Activated naive CD4-positive, alpha-beta T cell treated with anti-CD3 and anti-CD28 coated beads for 36 hours (primary cell): ENCODE results near the gene MSANTD3. TPM values are rescaled to one million over a fixed set of nuclear protein-coding genes. Genes with fewer than 3 reads are reported as not detected.

ENCODE experiments used
- CTCF ChIA-PET: fragments of 350-600 bp; sonication (Branson Sonifier 250); formaldehyde crosslinking; loops from one replicate; lab custom pipeline; 2021; ENCODE audit warnings: antibody characterized with exemption; lab: Charles Lee
- DNase-seq: peaks from one replicate; pipeline ENCODE4 v3.0.0-alpha.2; 2020
- H3K27ac Mint-ChIP-seq: one replicate; pipeline ENCODE4 v1.8.0; 2021; ENCODE audit warnings: mild to moderate bottlenecking, mixed read lengths
- H3K27me3 Mint-ChIP-seq: one replicate; pipeline ENCODE4 v1.8.0; 2021; ENCODE audit warnings: low read depth, mixed read lengths
- H3K36me3 Mint-ChIP-seq: one replicate; pipeline ENCODE4 v1.8.0; 2021; ENCODE audit warnings: low read depth, mixed read lengths
- H3K4me1 Mint-ChIP-seq: one replicate; pipeline ENCODE4 v1.8.0; 2021; ENCODE audit warnings: low read depth, mixed read lengths
- H3K4me3 Mint-ChIP-seq: one replicate; pipeline ENCODE4 v1.8.0; 2021; ENCODE audit warnings: mild to moderate bottlenecking, moderate library complexity, mixed read lengths
- H3K9me3 Mint-ChIP-seq: one replicate; pipeline ENCODE4 v1.8.0; 2021; ENCODE audit warnings: mixed read lengths
- intact Hi-C: fragments of 100-400 bp; cut with micrococcal nuclease; formaldehyde crosslinking; loops from one replicate; pipeline ENCODE4 v1.15.1; 2023
- total RNA-seq, 2 experiments: library from RNA; stranded (reverse); gene quantifications; one replicate each; pipeline ENCODE4 v1.2.3, GENCODE V29; 2021

The MSANTD3 gene
- total RNA-seq, 2 experiments from 2014 or later, result 10.4 to 11.5 TPM

DNA sequence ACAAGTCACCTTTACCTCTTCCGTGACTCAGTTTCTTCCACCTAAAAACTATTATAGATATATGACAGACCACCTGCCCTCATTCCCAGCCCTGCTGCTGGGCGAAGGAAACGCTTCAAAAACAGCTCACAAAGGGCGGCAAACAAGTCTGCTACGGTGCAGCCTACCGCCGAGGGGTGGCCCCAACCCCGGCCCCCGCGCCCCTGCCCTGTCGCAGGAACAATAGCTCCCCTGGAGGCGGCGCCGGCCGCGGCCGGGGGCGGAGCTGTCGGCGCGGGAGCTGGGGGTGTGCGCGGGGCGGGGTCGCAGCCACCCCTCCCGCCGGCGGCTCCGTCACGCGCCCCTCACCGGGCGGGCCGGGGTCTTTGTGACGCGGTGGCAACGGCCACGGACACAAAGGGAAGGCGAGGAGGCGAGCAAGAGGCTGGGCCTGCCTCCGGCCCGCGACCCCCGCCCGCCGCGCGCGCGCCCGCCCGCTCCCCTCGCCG lies 45.9 kb downstream of the MSANTD3 start, which contains the start of gene TMEFF1:
TMEFF1 (plus strand) TSS at position 362 of the 488 bp plus-strand sequence. CDS start 396 bp downstream, outside the sequence.
- Mint-ChIP-seq H3K9me3 (no peaks in the 10 kb centered on the region), H3K4me3 (peak within 1 kb of the TSS; percentile 59), H3K4me1 (peaks cover 3% of the 10 kb centered on the region), H3K27me3 (peaks cover 20% of the 10 kb centered on the region), H3K27ac (no peak within 1 kb of the TSS), H3K36me3 (no peaks in the 10 kb centered on the region)
- intact Hi-C loops, result loop anchor here (2.0 to 10.0 kb wide), 2 partner anchors 120 to 122 kb away; partner anchors contain the start of gene TEX10
- peak; percentile 64 for DNase-seq
- CTCF ChIA-PET, result interaction anchor here (1.2 kb wide), 1 partner anchor 121 kb away, joined by 3 read pairs; no protein-coding TSS in a partner anchor

- H3K9me3 Mint-ChIP-seq, result no peaks in the 10 kb centered on the region
- intact Hi-C loops, result loop anchor here (2.0 to 10.0 kb wide), 2 partner anchors 121 kb away; partner anchors contain the start of gene TEX10
- peak; percentile 41 for DNase-seq
- peak overlapping the region; percentile 59 for H3K4me3 Mint-ChIP-seq
- peaks cover 20% of the 10 kb centered on the region for H3K27me3 Mint-ChIP-seq
- H3K27ac Mint-ChIP-seq, result no peak overlapping the region
- H3K4me1 Mint-ChIP-seq, result peaks cover 3% of the 10 kb centered on the region
- CTCF ChIA-PET, result interaction anchor here (1.2 kb wide), 1 partner anchor 121 kb away, joined by 3 read pairs; no protein-coding TSS in a partner anchor
- no peaks in the 10 kb centered on the region for H3K36me3 Mint-ChIP-seq
These were observed 46.5 kb downstream of the MSANTD3 start for GRCh38 chr9:100473276-100474081.

DNA sequence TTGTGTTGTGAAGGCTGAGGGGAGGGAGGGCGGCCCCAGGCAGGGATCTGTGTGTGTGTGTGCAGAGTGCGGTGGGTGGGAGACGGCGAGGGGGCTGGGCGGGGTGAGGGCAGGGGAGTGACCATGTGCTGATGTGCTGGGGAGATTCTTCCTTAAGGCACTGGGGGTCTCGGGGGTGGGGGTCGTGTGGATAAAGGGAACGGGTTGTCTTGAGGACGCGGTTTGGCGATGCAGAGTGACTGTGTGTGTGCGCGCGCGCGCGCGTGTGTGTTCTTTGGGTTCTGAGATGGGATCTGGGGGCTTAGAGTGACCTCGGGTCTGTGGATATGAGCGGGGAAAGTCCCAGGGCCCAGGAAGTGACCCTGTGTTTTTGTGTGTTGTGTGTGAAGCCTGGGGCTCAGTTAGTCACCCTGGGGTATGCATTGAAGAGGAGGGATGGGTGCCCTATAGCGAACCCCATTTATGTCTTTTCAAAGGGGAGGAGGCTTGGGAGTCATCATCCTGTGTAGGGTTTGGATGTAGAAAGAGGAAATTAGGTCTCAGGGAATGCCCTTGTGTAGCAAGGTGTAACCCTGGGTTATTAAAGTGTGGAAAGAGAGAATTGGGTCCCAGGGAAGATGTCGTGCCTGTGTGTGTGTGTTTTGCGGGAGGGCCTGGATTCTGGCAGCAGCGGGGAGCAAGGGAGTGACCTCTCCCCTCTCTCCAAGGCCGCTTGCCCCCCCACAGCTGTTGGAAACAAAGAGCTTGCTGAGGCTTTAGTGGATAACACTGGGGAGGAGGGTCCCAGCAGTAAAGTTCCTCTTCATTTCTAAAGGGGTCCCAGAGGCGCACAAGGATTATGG lies 47.4 kb downstream of the MSANTD3 start:
- Mint-ChIP-seq H3K4me3 (peak overlapping the region; percentile 41), H3K27me3 (peaks cover 20% of the 10 kb centered on the region), H3K4me1 (peaks cover 3% of the 10 kb centered on the region), H3K27ac (no peak overlapping the region), H3K36me3 (no peaks in the 10 kb centered on the region), H3K9me3 (no peaks in the 10 kb centered on the region)
- no peak for DNase-seq
- CTCF ChIA-PET, result no interaction called here
- intact Hi-C loops, result loop anchor here (10.0 kb wide), 1 partner anchor 120 kb away; no protein-coding TSS in a partner anchor

DNA sequence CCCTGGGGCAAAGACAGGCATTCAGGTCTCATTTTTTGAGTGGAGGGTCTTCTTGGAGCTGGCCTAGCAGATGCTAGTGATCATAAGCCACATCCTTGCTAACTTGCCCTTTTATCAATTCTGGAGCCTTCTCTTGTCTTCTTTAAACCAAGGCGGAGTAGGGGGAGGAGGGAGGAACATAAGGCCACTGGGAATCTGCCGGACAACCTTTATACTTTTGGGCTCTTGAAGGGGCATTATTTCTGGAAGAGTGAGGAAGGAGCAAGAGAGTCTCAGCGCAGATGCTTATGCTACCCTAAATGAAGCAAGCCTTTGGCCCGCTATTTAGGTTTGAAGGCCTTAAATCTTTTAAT lies 48.0 kb downstream of the MSANTD3 start:
- peaks cover 3% of the 10 kb centered on the region for H3K4me1 Mint-ChIP-seq
- CTCF ChIA-PET, result no interaction called here
- H3K9me3 Mint-ChIP-seq, result no peaks in the 10 kb centered on the region
- DNase-seq, result no peak
- intact Hi-C loops, result loop anchor here (10.0 kb wide), 1 partner anchor 120 kb away; no protein-coding TSS in a partner anchor
- no peak overlapping the region for H3K4me3 Mint-ChIP-seq
- H3K27me3 Mint-ChIP-seq, result peaks cover 18% of the 10 kb centered on the region
- no peak overlapping the region for H3K27ac Mint-ChIP-seq
- no peaks in the 10 kb centered on the region for H3K36me3 Mint-ChIP-seq

DNA sequence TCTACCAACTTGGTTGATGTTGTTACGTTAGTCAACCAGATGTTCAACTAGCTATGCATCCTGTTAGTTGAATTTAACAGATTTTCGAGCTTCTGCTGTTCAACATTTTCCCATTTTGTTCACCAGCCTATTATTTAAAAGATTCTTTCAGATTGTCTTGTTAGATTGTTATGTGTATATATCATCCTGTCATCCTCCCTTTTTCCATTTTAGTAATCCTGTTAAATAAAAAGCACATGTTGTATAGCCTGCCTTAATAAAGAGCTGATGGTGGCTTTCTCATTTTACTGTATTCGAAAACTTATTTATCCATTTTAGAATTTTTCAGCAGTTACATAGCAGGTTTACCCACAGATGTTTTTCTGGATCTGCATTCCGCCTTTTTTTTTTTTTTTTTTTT lies 50.3 kb downstream of the MSANTD3 start:
- no peaks in the 10 kb centered on the region for H3K9me3 Mint-ChIP-seq
- DNase-seq, result no peak
- peaks cover 3% of the 10 kb centered on the region for H3K4me1 Mint-ChIP-seq
- CTCF ChIA-PET, result no interaction called here
- no peaks in the 10 kb centered on the region for H3K36me3 Mint-ChIP-seq
- intact Hi-C loops, result loop anchor here (10.0 kb wide), 1 partner anchor 118 kb away; no protein-coding TSS in a partner anchor
- H3K4me3 Mint-ChIP-seq, result no peak overlapping the region
- no peak overlapping the region for H3K27ac Mint-ChIP-seq
- peaks cover 17% of the 10 kb centered on the region for H3K27me3 Mint-ChIP-seq

DNA sequence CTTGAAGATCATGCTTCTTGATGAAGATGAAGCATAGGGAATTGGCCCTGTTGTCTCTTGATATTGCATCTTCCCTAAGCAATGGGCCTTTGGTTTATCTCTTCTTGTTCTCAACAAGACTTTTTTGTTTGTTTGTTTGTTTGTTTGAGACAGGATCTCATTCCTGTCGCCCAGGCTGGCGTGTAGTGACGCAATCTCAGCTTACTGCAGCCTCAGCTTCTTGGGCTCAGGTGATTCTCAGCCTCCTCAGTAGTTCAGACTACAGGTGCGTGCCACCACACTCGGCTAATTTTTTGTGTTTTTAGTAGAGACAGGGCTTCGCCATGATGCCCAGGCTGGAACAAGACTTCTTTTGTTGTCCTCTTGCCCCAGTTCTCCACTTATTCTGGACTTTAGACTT lies 51.2 kb downstream of the MSANTD3 start:
- Mint-ChIP-seq H3K27me3 (peaks cover 16% of the 10 kb centered on the region), H3K36me3 (no peaks in the 10 kb centered on the region), H3K4me1 (peaks cover 3% of the 10 kb centered on the region), H3K4me3 (no peak overlapping the region), H3K27ac (no peak overlapping the region), H3K9me3 (no peaks in the 10 kb centered on the region)
- CTCF ChIA-PET, result no interaction called here
- intact Hi-C loops, result loop anchor here (10.0 kb wide), 1 partner anchor 117 kb away; no protein-coding TSS in a partner anchor
- DNase-seq, result no peak

- H3K27me3 Mint-ChIP-seq, result peaks cover 10% of the 10 kb centered on the region
These were observed 52.9 kb downstream of the MSANTD3 start for GRCh38 chr9:100479820-100480219.

GRCh38 chr9:100485196-100485595 lies 58.3 kb downstream of the MSANTD3 start:
- H3K27me3 Mint-ChIP-seq, result no peaks in the 10 kb centered on the region
- no peak overlapping the region for H3K27ac Mint-ChIP-seq
- H3K36me3 Mint-ChIP-seq, result no peaks in the 10 kb centered on the region
- H3K4me3 Mint-ChIP-seq, result no peak overlapping the region
- H3K9me3 Mint-ChIP-seq, result no peaks in the 10 kb centered on the region
- intact Hi-C loops, result no loop called here
- H3K4me1 Mint-ChIP-seq, result no peaks in the 10 kb centered on the region
- no peak for DNase-seq
- CTCF ChIA-PET, result no interaction called here

More at GRCh38 chr9:100479820-100480219, 52.9 kb downstream of the MSANTD3 start:
- H3K4me3 Mint-ChIP-seq, result no peak overlapping the region
- intact Hi-C loops, result loop anchor here (10.0 kb wide), 1 partner anchor 115 kb away; no protein-coding TSS in a partner anchor
- H3K27ac Mint-ChIP-seq, result no peak overlapping the region
- no peaks in the 10 kb centered on the region for H3K36me3 Mint-ChIP-seq
- no peaks in the 10 kb centered on the region for H3K9me3 Mint-ChIP-seq
- CTCF ChIA-PET, result no interaction called here
- no peaks in the 10 kb centered on the region for H3K4me1 Mint-ChIP-seq
- DNase-seq, result no peak

DNA sequence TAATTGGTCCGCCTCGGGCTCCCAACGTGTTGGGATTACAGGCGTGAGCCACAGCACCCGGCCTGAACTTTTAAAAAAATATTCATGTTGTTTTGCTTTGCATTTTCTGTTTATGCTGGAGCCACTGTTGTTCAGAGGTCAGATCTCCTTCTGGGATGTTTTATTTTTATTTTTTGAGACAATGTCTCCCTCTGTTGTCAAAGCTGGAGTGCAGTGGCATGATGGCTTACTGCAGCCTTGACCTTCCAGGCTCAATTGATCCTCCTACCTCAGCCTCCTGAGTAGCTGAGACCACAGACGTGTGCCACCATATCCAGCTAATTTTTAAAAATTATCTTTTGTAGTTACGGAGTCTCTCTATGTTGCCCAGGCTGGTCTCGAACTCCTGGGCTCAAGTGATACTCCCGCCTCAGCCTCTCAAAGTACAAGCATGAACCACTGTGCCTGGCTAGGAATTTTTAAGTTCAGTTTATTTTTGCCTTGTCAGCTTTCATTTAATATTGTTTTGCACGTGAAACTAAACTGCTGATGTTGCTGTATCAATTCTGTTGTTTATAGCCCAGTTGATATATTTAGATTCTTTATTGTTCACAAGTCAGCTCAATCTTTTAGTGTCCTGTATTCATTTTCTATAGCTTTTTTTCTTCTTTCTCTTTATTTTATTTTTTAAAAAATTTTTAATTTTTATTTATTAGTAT lies 59.7 kb downstream of the MSANTD3 start:
- CTCF ChIA-PET, result no interaction called here

DNA sequence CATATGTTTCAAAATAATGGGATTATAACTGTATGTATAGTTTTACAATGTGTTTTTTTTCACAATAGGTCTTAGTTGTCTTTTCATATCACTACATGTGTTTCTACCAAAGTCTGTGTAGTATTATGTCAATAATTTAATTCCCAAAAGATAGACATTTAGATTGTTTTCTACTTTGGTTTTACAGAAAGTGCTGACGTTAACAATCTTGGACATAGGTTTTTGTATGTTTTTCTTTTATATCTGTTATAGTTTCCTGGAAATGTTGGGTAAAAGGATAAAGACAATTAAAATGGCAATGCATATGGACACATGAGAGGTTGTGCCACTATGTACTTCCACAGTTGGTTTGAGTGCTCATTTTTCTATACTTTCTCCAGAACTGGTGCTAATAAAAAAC lies 61.2 kb downstream of the MSANTD3 start:
- H3K27ac Mint-ChIP-seq, result no peak overlapping the region
- H3K4me1 Mint-ChIP-seq, result no peaks in the 10 kb centered on the region
- H3K27me3 Mint-ChIP-seq, result no peaks in the 10 kb centered on the region
- H3K9me3 Mint-ChIP-seq, result no peaks in the 10 kb centered on the region
- intact Hi-C loops, result no loop called here
- CTCF ChIA-PET, result no interaction called here
- no peaks in the 10 kb centered on the region for H3K36me3 Mint-ChIP-seq
- no peak overlapping the region for H3K4me3 Mint-ChIP-seq
- DNase-seq, result no peak

More for the DNA sequence above, 59.7 kb downstream of the MSANTD3 start:
- Mint-ChIP-seq H3K4me1 (no peaks in the 10 kb centered on the region), H3K9me3 (no peaks in the 10 kb centered on the region), H3K27ac (no peak overlapping the region), H3K36me3 (no peaks in the 10 kb centered on the region), H3K4me3 (no peak overlapping the region), H3K27me3 (no peaks in the 10 kb centered on the region)
- intact Hi-C loops, result no loop called here
- no peak for DNase-seq

GRCh38 chr9:100489836-100490235 lies 62.9 kb downstream of the MSANTD3 start:
- Mint-ChIP-seq H3K4me3 (no peak overlapping the region), H3K27ac (no peak overlapping the region), H3K4me1 (no peaks in the 10 kb centered on the region), H3K36me3 (no peaks in the 10 kb centered on the region), H3K9me3 (no peaks in the 10 kb centered on the region), H3K27me3 (no peaks in the 10 kb centered on the region)
- no peak for DNase-seq
- intact Hi-C loops, result no loop called here
- CTCF ChIA-PET, result no interaction called here
